Esophagus squamous epithelium (tissue), 5 donors: ENCODE results near the gene CDC42BPA. TPM values are rescaled to one million over a fixed set of nuclear protein-coding genes. Genes with fewer than 3 reads are reported as not detected.
"Not testable (repeated sequence)": the region's sequence is repeated elsewhere in the genome, so short reads cannot be mapped to it uniquely, and the experiment has no call there.

ENCODE experiments used
- DNase-seq: peaks from one replicate; lab custom pipeline; 2025; lab: John Stamatoyannopoulos, UW
- H3K27ac ChIP-seq, 4 donors: fragments of 200-600 bp; sonication (generic); one replicate each; pipeline ENCODE4 v1.5.1; 2016 to 2019; ENCODE audit warnings: mild to moderate bottlenecking in 1 of 4
- H3K27me3 ChIP-seq, 4 donors: fragments of 200-600 bp; sonication (generic); 1 replicate in 3 of 4; 2 replicates in 1 of 4; pipeline versions ENCODE4 v1.5.1 to v1.6.0; 2017 to 2021; ENCODE audit warnings: antibody characterized with exemption in 1 of 4
- H3K36me3 ChIP-seq, 3 donors: fragments of 200-600 bp; sonication (generic); one replicate each; pipeline ENCODE4 v1.5.1; 2016 to 2019
- H3K4me1 ChIP-seq, 3 donors: fragments of 200-600 bp; sonication (generic); one replicate each; pipeline ENCODE4 v1.5.1; 2017 to 2019
- H3K4me3 ChIP-seq, 4 donors: fragments of 200-600 bp; sonication (generic); 1 replicate in 3 of 4; 2 replicates in 1 of 4; pipeline ENCODE4 v1.5.1; 2016 to 2019; ENCODE audit warnings: mild to moderate bottlenecking in 2 of 4, moderate library complexity in 1 of 4
- H3K9me3 ChIP-seq, 3 donors: fragments of 200-600 bp; sonication (generic); one replicate each; pipeline ENCODE4 v1.5.1; 2016 to 2019
- CTCF ChIP-seq, 6 experiments: fragments of 450-650 bp in 4 of 6; fragments of 200-600 bp in 2 of 6; sonication (generic) in 2 of 6; IDR thresholded peaks; one replicate each; pipeline ENCODE4 v1.5.1; 2016 to 2019; ENCODE audit warnings: antibody characterized with exemption in 6 of 6, mild to moderate bottlenecking in 4 of 6, moderate library complexity in 4 of 6
- POLR2A ChIP-seq, 4 donors: fragments of 450-650 bp; IDR thresholded peaks; one replicate each; pipeline ENCODE4 v1.6.1; 2017; ENCODE audit warnings: antibody characterized with exemption in 4 of 4, mild to moderate bottlenecking in 4 of 4, moderate library complexity in 3 of 4
- WGBS, 2 donors: methylation state at CpG; one replicate each; pipeline ENCODE4 v1.1.5; 2018; 5-methylcytosine and 5-hydroxymethylcytosine counted together
- intact Hi-C: fragments of 100-400 bp; cut with DNase I; formaldehyde crosslinking; loops from one replicate; pipeline ENCODE4 v1.15.0; 2022
- total RNA-seq, 4 donors: library from RNA; depleted of rRNA; stranded (reverse); fragments of >200 nt; gene quantifications; one replicate each; pipeline ENCODE4 v1.1.0, GENCODE V29; 2016
- donor health status: DM: yes; HTN: yes; CAD: no.

CDC42BPA gene
- total RNA-seq, 4 donors from 2014 or later = 4.3 to 33.6 (median 17.2) TPM

- TF ChIP-seq CTCF (IDR thresholded peaks at IDR 0.05) (no peak), POLR2A (IDR thresholded peaks at IDR 0.05) (no peak)
- intact Hi-C loops = no loop called here
- H3K27ac ChIP-seq = no peak overlapping the region
- H3K36me3 ChIP-seq = no peaks in the 10 kb centered on the region
- no peaks in the 10 kb centered on the region for H3K4me1 ChIP-seq
- H3K4me3 ChIP-seq = no peak overlapping the region
- no peaks in the 10 kb centered on the region for H3K9me3 ChIP-seq
- no peak for DNase-seq
- H3K27me3 ChIP-seq = no peaks in the 10 kb centered on the region
- WGBS, 2 donors = 93 to 96% methylated on average over 2 of the region's 2 CpGs
These were observed 165.8 kb downstream of the CDC42BPA start for GRCh38 chr1:227152525-227152924.

GRCh38 chr1:227140376-227140775 is 177.9 kb downstream of the CDC42BPA start:
- Histone ChIP-seq H3K27me3 (no peaks in the 10 kb centered on the region), H3K4me1 (no peaks in the 10 kb centered on the region), H3K4me3 (no peak overlapping the region), H3K27ac (no peak overlapping the region), H3K9me3 (no peaks in the 10 kb centered on the region), H3K36me3 (peaks cover 0 to 52% (median 3%) of the 10 kb centered on the region in 3 donors)
- no peak for DNase-seq
- intact Hi-C loops = no loop called here
- TF ChIP-seq CTCF (IDR thresholded peaks at IDR 0.05) = no peak
- TF ChIP-seq POLR2A (IDR thresholded peaks at IDR 0.05) = no peak
- 68 to 88% methylated on average over 1 of the region's 1 CpG for WGBS, 2 donors

- Histone ChIP-seq H3K4me1 (no peaks in the 10 kb centered on the region), H3K27ac (no peak overlapping the region), H3K4me3 (no peak overlapping the region), H3K27me3 (no peaks in the 10 kb centered on the region), H3K36me3 (peaks cover 0 to 18% (median 0%) of the 10 kb centered on the region in 3 donors), H3K9me3 (no peaks in the 10 kb centered on the region)
- TF ChIP-seq CTCF (IDR thresholded peaks at IDR 0.05) (no peak), POLR2A (IDR thresholded peaks at IDR 0.05) (no peak)
- no peak for DNase-seq
- 91 to 93% methylated on average over 4 of the region's 4 CpGs for WGBS, 2 donors
- intact Hi-C loops = no loop called here
These were observed 182.0 kb downstream of the CDC42BPA start for GRCh38 chr1:227136210-227136820.

GRCh38 chr1:227134686-227135314 is 183.5 kb downstream of the CDC42BPA start:
- Histone ChIP-seq H3K4me3 (no peak overlapping the region), H3K36me3 (peaks cover 0 to 9% (median 0%) of the 10 kb centered on the region in 3 donors), H3K27ac (no peak overlapping the region), H3K9me3 (no peaks in the 10 kb centered on the region), H3K27me3 (no peaks in the 10 kb centered on the region), H3K4me1 (no peaks in the 10 kb centered on the region)
- no peak for DNase-seq
- WGBS, 2 donors = 59 to 77% methylated on average over 2 of the region's 2 CpGs
- intact Hi-C loops = no loop called here
- TF ChIP-seq CTCF (IDR thresholded peaks at IDR 0.05) (no peak), POLR2A (IDR thresholded peaks at IDR 0.05) (no peak)

GRCh38 chr1:227132695-227133094 is 185.6 kb downstream of the CDC42BPA start:
- WGBS, 2 donors = no CpG with 5 or more reads among the region's 32 CpGs
- H3K4me3 ChIP-seq, H3K9me3 ChIP-seq, DNase-seq, H3K27ac ChIP-seq, H3K4me1 ChIP-seq, H3K27me3 ChIP-seq, intact Hi-C loops: not testable (repeated sequence)
- H3K36me3 ChIP-seq = peaks cover 0 to 16% (median 0%) of the 10 kb centered on the region in 3 donors
